ENCODE data around the gene RP2.

Gene RP2

GRCh38 chrX:46836701-46837557, at the start of gene RP2:
Gene RP2, plus strand, starts transcription at chrX:46837043. Its CDS starts 58 bp downstream, at chrX:46837101.
- TF ChIP-seq, protein P1, sequence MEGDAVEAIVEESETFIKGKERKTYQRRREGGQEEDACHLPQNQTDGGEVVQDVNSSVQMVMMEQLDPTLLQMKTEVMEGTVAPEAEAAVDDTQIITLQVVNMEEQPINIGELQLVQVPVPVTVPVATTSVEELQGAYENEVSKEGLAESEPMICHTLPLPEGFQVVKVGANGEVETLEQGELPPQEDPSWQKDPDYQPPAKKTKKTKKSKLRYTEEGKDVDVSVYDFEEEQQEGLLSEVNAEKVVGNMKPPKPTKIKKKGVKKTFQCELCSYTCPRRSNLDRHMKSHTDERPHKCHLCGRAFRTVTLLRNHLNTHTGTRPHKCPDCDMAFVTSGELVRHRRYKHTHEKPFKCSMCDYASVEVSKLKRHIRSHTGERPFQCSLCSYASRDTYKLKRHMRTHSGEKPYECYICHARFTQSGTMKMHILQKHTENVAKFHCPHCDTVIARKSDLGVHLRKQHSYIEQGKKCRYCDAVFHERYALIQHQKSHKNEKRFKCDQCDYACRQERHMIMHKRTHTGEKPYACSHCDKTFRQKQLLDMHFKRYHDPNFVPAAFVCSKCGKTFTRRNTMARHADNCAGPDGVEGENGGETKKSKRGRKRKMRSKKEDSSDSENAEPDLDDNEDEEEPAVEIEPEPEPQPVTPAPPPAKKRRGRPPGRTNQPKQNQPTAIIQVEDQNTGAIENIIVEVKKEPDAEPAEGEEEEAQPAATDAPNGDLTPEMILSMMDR (IDR thresholded peaks at IDR 0.05; ENCODE audit: low read depth, low read length, missing control alignments): no peak
- peak; percentile 75 for DNase-seq (ENCODE audit: low read depth)
- H3K4me3 ChIP-seq (ENCODE audit: low read depth, low read length): peak within 1 kb of the TSS; percentile 85

DNA sequence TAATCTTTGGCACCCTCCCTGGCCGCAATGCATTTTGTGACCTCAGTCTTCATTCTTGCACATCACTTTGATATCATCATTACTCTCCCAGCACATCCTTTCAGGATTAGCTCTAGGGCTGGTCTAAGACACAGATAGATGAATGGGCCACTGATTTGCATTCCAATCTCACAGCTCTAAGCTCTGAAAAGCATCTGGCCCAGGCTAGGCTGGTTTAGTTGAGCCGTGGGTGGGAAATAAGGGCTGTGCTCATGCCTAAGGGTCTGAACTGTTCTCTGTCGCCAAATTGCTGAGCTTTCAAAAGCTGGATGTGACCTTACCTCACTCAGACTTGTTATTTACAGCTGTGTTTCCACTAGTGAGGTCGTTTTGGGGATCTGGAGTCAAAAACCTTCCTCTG, 47.9 kb upstream of the RP2 start:
- H3K4me3 ChIP-seq (ENCODE audit: low read depth, low read length): no peak overlapping the region
- DNase-seq (ENCODE audit: low read depth): no peak
- TF ChIP-seq, protein P1 (IDR thresholded peaks at IDR 0.05; ENCODE audit: low read depth, low read length, missing control alignments): no peak

GRCh38 chrX:46791927-46792809, 44.7 kb upstream of the RP2 start:
- DNase-seq (ENCODE audit: low read depth): peak; percentile 16
- TF ChIP-seq, protein P1 (IDR thresholded peaks at IDR 0.05; ENCODE audit: low read depth, low read length, missing control alignments): no peak
- H3K4me3 ChIP-seq (ENCODE audit: low read depth, low read length): no peak overlapping the region

- DNase-seq (ENCODE audit: low read depth): no peak
- TF ChIP-seq, protein P1 (IDR thresholded peaks at IDR 0.05; ENCODE audit: low read depth, low read length, missing control alignments): no peak
- H3K4me3 ChIP-seq (ENCODE audit: low read depth, low read length): no peak overlapping the region
Measured at GRCh38 chrX:46792810-46793188, 44.0 kb upstream of the RP2 start.

DNA sequence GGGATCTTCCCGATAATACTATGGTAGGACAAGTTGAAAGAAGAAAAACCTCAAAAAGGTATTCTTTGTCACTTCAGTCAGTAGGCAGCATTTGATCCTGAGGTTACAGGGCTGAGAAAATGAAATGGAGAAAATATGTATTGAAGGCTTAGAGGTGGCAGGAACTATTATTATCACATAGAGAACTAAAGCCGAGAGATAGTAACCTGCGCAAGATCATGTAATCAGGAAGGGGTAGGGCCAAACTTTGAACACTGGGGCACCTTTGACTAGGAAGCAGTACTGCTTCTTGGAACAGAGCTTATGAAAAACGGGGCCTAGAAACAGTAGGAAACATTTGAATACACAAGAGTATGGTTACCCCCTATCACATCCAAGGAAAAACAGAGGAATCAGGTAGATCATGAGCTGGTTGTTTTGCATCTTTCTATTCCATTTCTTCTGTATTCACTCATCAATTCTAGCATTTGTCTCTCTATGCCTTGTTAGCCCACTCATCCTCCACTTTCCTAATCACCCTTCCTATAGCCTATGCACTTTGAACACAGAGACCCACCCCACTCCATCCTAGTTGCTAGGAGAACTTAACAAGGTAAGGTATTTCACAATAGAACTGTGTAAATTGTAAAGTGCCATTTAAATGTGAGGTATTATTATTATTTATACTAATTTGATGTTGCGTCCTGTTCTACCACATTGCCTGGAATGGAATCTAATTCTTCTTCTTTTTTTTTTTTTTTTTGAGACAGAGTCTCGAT, 43.3 kb upstream of the RP2 start:
- no peak for DNase-seq (ENCODE audit: low read depth)
- TF ChIP-seq, protein P1 (IDR thresholded peaks at IDR 0.05; ENCODE audit: low read depth, low read length, missing control alignments): no peak
- no peak overlapping the region for H3K4me3 ChIP-seq (ENCODE audit: low read depth, low read length)

GRCh38 chrX:46796574-46797191, 40.2 kb upstream of the RP2 start:
- DNase-seq (ENCODE audit: low read depth): peak; percentile 19
- TF ChIP-seq, protein P1 (IDR thresholded peaks at IDR 0.05; ENCODE audit: low read depth, low read length, missing control alignments): peak; percentile 59

More at GRCh38 chrX:46796574-46797191, 40.2 kb upstream of the RP2 start:
- no peak overlapping the region for H3K4me3 ChIP-seq (ENCODE audit: low read depth, low read length)
